Panc1 (cell line): Measurements from ENCODE around the gene HIKESHI.

Experiments
- SIN3A ChIP-seq: IDR thresholded peaks from 2 replicates; pipeline ENCODE4 v1.6.1; 2012; ENCODE audit warnings: low read depth, mild to moderate bottlenecking, low read length, moderate library complexity, borderline replicate concordance; ENCODE audit not compliant: insufficient read depth
- TCF7L2 ChIP-seq: IDR thresholded peaks from 2 replicates; pipeline ENCODE4 v1.6.1; 2011; ENCODE audit warnings: mild to moderate bottlenecking, low read depth, low read length, inconsistent platforms
- TF ChIP-seq, protein P1 (sequence below): fragments of 450-650 bp; IDR thresholded peaks from 2 replicates; pipeline ENCODE4 v1.5.1; 2017; ENCODE audit warnings: mild to moderate bottlenecking

GRCh38 chr11:86294026-86294425 lies 8.0 kb upstream of the HIKESHI start:
- TF ChIP-seq, protein P1, sequence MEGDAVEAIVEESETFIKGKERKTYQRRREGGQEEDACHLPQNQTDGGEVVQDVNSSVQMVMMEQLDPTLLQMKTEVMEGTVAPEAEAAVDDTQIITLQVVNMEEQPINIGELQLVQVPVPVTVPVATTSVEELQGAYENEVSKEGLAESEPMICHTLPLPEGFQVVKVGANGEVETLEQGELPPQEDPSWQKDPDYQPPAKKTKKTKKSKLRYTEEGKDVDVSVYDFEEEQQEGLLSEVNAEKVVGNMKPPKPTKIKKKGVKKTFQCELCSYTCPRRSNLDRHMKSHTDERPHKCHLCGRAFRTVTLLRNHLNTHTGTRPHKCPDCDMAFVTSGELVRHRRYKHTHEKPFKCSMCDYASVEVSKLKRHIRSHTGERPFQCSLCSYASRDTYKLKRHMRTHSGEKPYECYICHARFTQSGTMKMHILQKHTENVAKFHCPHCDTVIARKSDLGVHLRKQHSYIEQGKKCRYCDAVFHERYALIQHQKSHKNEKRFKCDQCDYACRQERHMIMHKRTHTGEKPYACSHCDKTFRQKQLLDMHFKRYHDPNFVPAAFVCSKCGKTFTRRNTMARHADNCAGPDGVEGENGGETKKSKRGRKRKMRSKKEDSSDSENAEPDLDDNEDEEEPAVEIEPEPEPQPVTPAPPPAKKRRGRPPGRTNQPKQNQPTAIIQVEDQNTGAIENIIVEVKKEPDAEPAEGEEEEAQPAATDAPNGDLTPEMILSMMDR, result no peak
- TF ChIP-seq TCF7L2 (no peak), SIN3A (no peak)
